Neural cell (in vitro differentiated cells): ENCODE measurements around the gene NOTCH2. TPM values are rescaled to one million over a fixed set of nuclear protein-coding genes. Genes with fewer than 3 reads are reported as not detected.

Experiments used
- H2AFZ ChIP-seq: fragments of 200-600, 300-800 bp; sonication (generic), shearing (Covaris generic); 2 replicates; pipeline ENCODE4 v1.6.0; 2014; ENCODE audit warnings: low read depth, mild to moderate bottlenecking, antibody characterized with exemption, low read length, moderate library complexity
- H3F3A ChIP-seq: fragments of 200-600 bp; shearing (Covaris generic); 2 replicates; pipeline ENCODE4 v1.6.1; 2016; ENCODE audit warnings: mild to moderate bottlenecking, moderate library complexity, mixed read lengths, antibody characterized with exemption, low read length; ENCODE audit not compliant: insufficient read depth, poor library complexity, severe bottlenecking
- H3K27ac ChIP-seq: fragments of 200-600, 300-800 bp; sonication (generic), shearing (Covaris generic); 2 replicates; pipeline ENCODE4 v1.5.1; 2014; ENCODE audit warnings: mild to moderate bottlenecking, low read length, moderate library complexity
- H3K27me3 ChIP-seq: fragments of 300-800, 200-600 bp; sonication (generic), shearing (Covaris generic); 2 replicates; pipeline ENCODE4 v1.6.0; 2014; ENCODE audit warnings: mild to moderate bottlenecking, low read depth, low read length, moderate library complexity; ENCODE audit not compliant: insufficient read depth
- H3K36me3 ChIP-seq: fragments of 300-800, 200-600 bp; sonication (generic), shearing (Covaris generic); 2 replicates; pipeline ENCODE4 v1.5.1; 2014; ENCODE audit warnings: mild to moderate bottlenecking, antibody characterized with exemption, low read length, moderate library complexity; ENCODE audit not compliant: insufficient read depth
- H3K4me2 ChIP-seq: fragments of 300-800, 200-600 bp; sonication (generic), shearing (Covaris generic); 2 replicates; pipeline ENCODE4 v1.6.0; 2014; ENCODE audit warnings: mild to moderate bottlenecking, low read length
- H3K4me3 ChIP-seq: fragments of 300-800, 200-600 bp; sonication (generic), shearing (Covaris generic); 2 replicates; pipeline ENCODE4 v1.5.1; 2014; ENCODE audit warnings: mild to moderate bottlenecking, low read length, moderate library complexity
- H3K79me2 ChIP-seq: fragments of 200-600 bp; shearing (Covaris generic); replicated peaks from 2 replicates; pipeline ENCODE4 v1.6.0; 2014; ENCODE audit warnings: mild to moderate bottlenecking, low read length, moderate library complexity; ENCODE audit not compliant: insufficient read depth
- H3K9ac ChIP-seq: fragments of 300-800, 200-600 bp; sonication (generic), shearing (Covaris generic); 2 replicates; pipeline ENCODE4 v1.6.1; 2016; ENCODE audit warnings: mild to moderate bottlenecking, low read length, mixed read lengths
- H3K9me2 ChIP-seq: fragments of 200-600 bp; shearing (Covaris generic); 2 replicates; pipeline ENCODE4 v1.6.1; 2016; ENCODE audit warnings: mild to moderate bottlenecking, low read length, mixed read lengths; ENCODE audit not compliant: insufficient read depth
- H3K9me3 ChIP-seq: fragments of 200-600, 300-800 bp; sonication (generic), shearing (Covaris generic); 2 replicates; pipeline ENCODE4 v1.6.1; 2016; ENCODE audit warnings: mild to moderate bottlenecking, mixed run types, low read length, moderate library complexity, mixed read lengths
- H4K20me1 ChIP-seq: fragments of 200-600 bp; shearing (Covaris generic); 2 replicates; pipeline ENCODE4 v1.6.1; 2016; ENCODE audit warnings: mild to moderate bottlenecking, mixed run types; ENCODE audit not compliant: insufficient read depth
- CTCF ChIP-seq: fragments of 450-650 bp; IDR thresholded peaks from 2 replicates; pipeline ENCODE4 v1.5.1; 2014; ENCODE audit warnings: antibody characterized with exemption, mild to moderate bottlenecking, moderate library complexity; ENCODE audit not compliant: poor library complexity, severe bottlenecking
- EP300 ChIP-seq: fragments of 450-650 bp; conservative IDR thresholded peaks from 2 replicates; pipeline ENCODE4 v1.6.1; 2014; ENCODE audit warnings: antibody characterized with exemption, mild to moderate bottlenecking, moderate library complexity; ENCODE audit not compliant: poor library complexity, severe bottlenecking
- EZH2 ChIP-seq: fragments of 200-600, 300-800 bp; shearing (Covaris generic), sonication (generic); IDR thresholded peaks from 2 replicates; pipeline ENCODE4 v1.6.1; 2014; ENCODE audit warnings: antibody characterized with exemption, low read length, borderline replicate concordance, mild to moderate bottlenecking; ENCODE audit not compliant: insufficient read depth, poor library complexity, severe bottlenecking
- MXI1 ChIP-seq: fragments of 450-650 bp; conservative IDR thresholded peaks from 2 replicates; pipeline ENCODE4 v1.6.1; 2014; ENCODE audit warnings: antibody characterized with exemption, mild to moderate bottlenecking; ENCODE audit not compliant: poor library complexity, severe bottlenecking
- POLR2AphosphoS5 ChIP-seq: IDR thresholded peaks from 2 replicates; pipeline ENCODE4 v1.6.1; 2012
- RAD21 ChIP-seq: fragments of 450-650 bp; conservative IDR thresholded peaks from 2 replicates; pipeline ENCODE4 v1.6.1; 2014; ENCODE audit warnings: antibody characterized with exemption, mild to moderate bottlenecking, moderate library complexity
- REST ChIP-seq: IDR thresholded peaks from 2 replicates; pipeline ENCODE4 v1.6.1; 2012; ENCODE audit warnings: borderline replicate concordance
- SMC3 ChIP-seq: fragments of 450-650 bp; conservative IDR thresholded peaks from 2 replicates; pipeline ENCODE4 v1.6.1; 2014; ENCODE audit warnings: antibody characterized with exemption, mild to moderate bottlenecking, moderate library complexity; ENCODE audit not compliant: poor library complexity
- TAF1 ChIP-seq: IDR thresholded peaks from 2 replicates; pipeline ENCODE4 v1.6.1; 2012; ENCODE audit warnings: low read depth
- polyA plus RNA-seq: library from polyadenylated mRNA; depleted of rRNA; stranded (reverse); fragments of >200 nt; gene quantifications from 2 replicates; pipeline ENCODE4 v1.2.3, GENCODE V29; 2014

Gene NOTCH2
- polyA plus RNA-seq, 1 donor from 2014 or later: 0.73 TPM

GRCh38 chr1:119940697-119941096 lies 128.8 kb downstream of the NOTCH2 start:
- no peak overlapping the region for H3K9ac ChIP-seq
- no peak overlapping the region for H3K27ac ChIP-seq
- no peaks in the 10 kb centered on the region for H3K27me3 ChIP-seq
- H3K36me3 ChIP-seq: no peaks in the 10 kb centered on the region
- H3K4me3 ChIP-seq: no peak overlapping the region
- TF ChIP-seq TAF1 (no peak), SMC3 (no peak), REST (no peak), EZH2 (no peak), RAD21 (no peak), MXI1 (no peak), POLR2AphosphoS5 (no peak), CTCF (no peak), EP300 (no peak)
- no peaks in the 10 kb centered on the region for H3K79me2 ChIP-seq
- H3F3A ChIP-seq: no peaks in the 10 kb centered on the region
- no peak overlapping the region for H3K4me2 ChIP-seq
- H4K20me1 ChIP-seq: no peaks in the 10 kb centered on the region
- H3K9me2 ChIP-seq: no peaks in the 10 kb centered on the region
- no peaks in the 10 kb centered on the region for H3K9me3 ChIP-seq
- H2AFZ ChIP-seq: no peak overlapping the region

- no peaks in the 10 kb centered on the region for H4K20me1 ChIP-seq
- no peaks in the 10 kb centered on the region for H3K9me2 ChIP-seq
- no peak overlapping the region for H2AFZ ChIP-seq
- H3K27me3 ChIP-seq: no peaks in the 10 kb centered on the region
- H3K79me2 ChIP-seq: no peaks in the 10 kb centered on the region
- TF ChIP-seq CTCF (no peak), EZH2 (no peak), REST (no peak), SMC3 (no peak), RAD21 (no peak), MXI1 (no peak), POLR2AphosphoS5 (no peak)
- no peak overlapping the region for H3K27ac ChIP-seq
- no peaks in the 10 kb centered on the region for H3K36me3 ChIP-seq
- no peak overlapping the region for H3K4me3 ChIP-seq
- H3K4me2 ChIP-seq: no peak overlapping the region
- no peak overlapping the region for H3K9ac ChIP-seq
- no peaks in the 10 kb centered on the region for H3F3A ChIP-seq
- no peaks in the 10 kb centered on the region for H3K9me3 ChIP-seq
Measured at GRCh38 chr1:119937198-119937597, 132.3 kb downstream of the NOTCH2 start.
